ENCODE data around the gene PADI4.
"Not testable (repeated sequence)": the region's sequence is repeated elsewhere in the genome, so short reads cannot be mapped to it uniquely, and the experiment has no call there.

Gene PADI4

GRCh38 chr1:17392199-17392740, 84.3 kb downstream of the PADI4 start:
- no peak for DNase-seq (ENCODE audit: low read depth in 2 of 2)

- no peak for DNase-seq (ENCODE audit: low read depth in 2 of 2)
Observed at GRCh38 chr1:17393230-17393629, 85.2 kb downstream of the PADI4 start.

- DNase-seq (ENCODE audit: low read depth in 2 of 2), result no peak
Observed at GRCh38 chr1:17397910-17398695, 90.1 kb downstream of the PADI4 start.

- DNase-seq (ENCODE audit: low read depth in 2 of 2), result no peak
Observed at GRCh38 chr1:17400725-17401341, 92.8 kb downstream of the PADI4 start.

GRCh38 chr1:17401841-17402240, 93.8 kb downstream of the PADI4 start:
- DNase-seq (ENCODE audit: low read depth in 2 of 2), result no peak

- no peak for DNase-seq (ENCODE audit: low read depth in 2 of 2)
Observed at GRCh38 chr1:17403081-17403480, 95.1 kb downstream of the PADI4 start.

- no peak for DNase-seq (ENCODE audit: low read depth in 2 of 2)
Observed at GRCh38 chr1:17404034-17404684, 96.2 kb downstream of the PADI4 start.

- no peak for DNase-seq (ENCODE audit: low read depth in 2 of 2)
Observed at GRCh38 chr1:17404820-17405219, 96.8 kb downstream of the PADI4 start.

GRCh38 chr1:17405898-17406759, 98.1 kb downstream of the PADI4 start:
- no peak for DNase-seq (ENCODE audit: low read depth in 2 of 2)

GRCh38 chr1:17406760-17407475, 98.9 kb downstream of the PADI4 start:
- DNase-seq (ENCODE audit: low read depth in 2 of 2), result not testable (repeated sequence)

- DNase-seq (ENCODE audit: low read depth in 2 of 2), result not testable (repeated sequence)
Observed at GRCh38 chr1:17407786-17408514, 100.0 kb downstream of the PADI4 start.

GRCh38 chr1:17409391-17409811, 101.4 kb downstream of the PADI4 start:
- DNase-seq (ENCODE audit: low read depth in 2 of 2), result no peak

- DNase-seq (ENCODE audit: low read depth in 2 of 2), result no peak
Observed at GRCh38 chr1:17412093-17412870, 104.3 kb downstream of the PADI4 start.

Data from activated CD8-positive, alpha-beta memory T cell treated with anti-CD3 and anti-CD28 coated beads for 4 hours (primary cell).